Keratinocyte (primary cell): ENCODE data around the gene JMJD7.

Experiments
- EZH2 ChIP-seq: IDR thresholded peaks from one replicate; pipeline ENCODE4 v1.6.1; 2012; ENCODE audit warnings: inconsistent platforms, mild to moderate bottlenecking, low read length, moderate library complexity
- TF ChIP-seq, protein P1 (sequence below), 3 experiments: IDR thresholded peaks in 1 of 3; conservative IDR thresholded peaks in 1 of 3; optimal IDR thresholded peaks in 1 of 3; 2 replicates in 2 of 3; 3 replicates in 1 of 3; pipeline versions ENCODE3 to v1.5.1; 2011; ENCODE audit warnings: low read length in 3 of 3, mild to moderate bottlenecking in 3 of 3, moderate library complexity in 2 of 3, control low read depth in 1 of 3, inconsistent platforms in 1 of 3; ENCODE audit not compliant: insufficient read depth in 2 of 3; ENCODE audit errors: extremely low read depth in 1 of 3

DNA sequence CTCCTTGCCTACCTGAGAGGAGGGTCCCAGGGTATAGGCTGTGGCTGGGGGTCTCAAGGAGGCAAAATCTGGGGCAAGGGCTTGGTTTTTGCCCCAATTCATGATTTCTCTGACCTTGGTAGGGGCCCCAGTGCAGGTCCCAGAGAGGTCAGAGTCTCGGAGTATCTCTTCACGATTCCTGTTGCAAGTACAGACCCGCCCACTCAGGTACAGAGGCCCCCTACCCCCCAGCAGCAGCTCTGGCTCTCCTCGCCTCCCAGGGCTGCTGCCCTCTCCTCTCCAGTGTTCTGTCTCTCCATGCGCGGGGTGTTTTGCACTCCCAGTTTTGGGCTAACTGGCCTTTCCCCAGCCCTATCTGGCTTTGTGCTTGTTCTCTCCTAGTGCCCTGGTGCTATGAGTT is 5.4 kb upstream of the JMJD7 start:
- TF ChIP-seq, protein P1, sequence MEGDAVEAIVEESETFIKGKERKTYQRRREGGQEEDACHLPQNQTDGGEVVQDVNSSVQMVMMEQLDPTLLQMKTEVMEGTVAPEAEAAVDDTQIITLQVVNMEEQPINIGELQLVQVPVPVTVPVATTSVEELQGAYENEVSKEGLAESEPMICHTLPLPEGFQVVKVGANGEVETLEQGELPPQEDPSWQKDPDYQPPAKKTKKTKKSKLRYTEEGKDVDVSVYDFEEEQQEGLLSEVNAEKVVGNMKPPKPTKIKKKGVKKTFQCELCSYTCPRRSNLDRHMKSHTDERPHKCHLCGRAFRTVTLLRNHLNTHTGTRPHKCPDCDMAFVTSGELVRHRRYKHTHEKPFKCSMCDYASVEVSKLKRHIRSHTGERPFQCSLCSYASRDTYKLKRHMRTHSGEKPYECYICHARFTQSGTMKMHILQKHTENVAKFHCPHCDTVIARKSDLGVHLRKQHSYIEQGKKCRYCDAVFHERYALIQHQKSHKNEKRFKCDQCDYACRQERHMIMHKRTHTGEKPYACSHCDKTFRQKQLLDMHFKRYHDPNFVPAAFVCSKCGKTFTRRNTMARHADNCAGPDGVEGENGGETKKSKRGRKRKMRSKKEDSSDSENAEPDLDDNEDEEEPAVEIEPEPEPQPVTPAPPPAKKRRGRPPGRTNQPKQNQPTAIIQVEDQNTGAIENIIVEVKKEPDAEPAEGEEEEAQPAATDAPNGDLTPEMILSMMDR (optimal IDR thresholded peaks at IDR 0.05 in 1 of 3, IDR thresholded peaks at IDR 0.05 in 1 of 3, conservative IDR thresholded peaks at IDR 0.05 in 1 of 3; ENCODE audit: extremely low read depth in 1 of 3, insufficient read depth in 2 of 3, low read length in 3 of 3) = no peak
- TF ChIP-seq EZH2 = no peak
